Fibroblast of mammary gland (primary cell): ENCODE data around the gene SFXN1.

Experiments used
- DNase-seq: peaks from one replicate; pipeline ENCODE4 v3.0.0-alpha.2; 2010; ENCODE audit warnings: low read depth
- H3K4me3 ChIP-seq: 2 replicates; pipeline ENCODE4 v1.5.1; 2011; ENCODE audit warnings: low read depth, mild to moderate bottlenecking, low read length, moderate library complexity; ENCODE audit not compliant: control insufficient read depth
- TF ChIP-seq, protein P1 (sequence below): conservative IDR thresholded peaks from 2 replicates; pipeline ENCODE4 v1.5.1; 2011; ENCODE audit warnings: low read depth, low read length, inconsistent platforms; ENCODE audit not compliant: control insufficient read depth, insufficient read depth

The SFXN1 gene

DNA sequence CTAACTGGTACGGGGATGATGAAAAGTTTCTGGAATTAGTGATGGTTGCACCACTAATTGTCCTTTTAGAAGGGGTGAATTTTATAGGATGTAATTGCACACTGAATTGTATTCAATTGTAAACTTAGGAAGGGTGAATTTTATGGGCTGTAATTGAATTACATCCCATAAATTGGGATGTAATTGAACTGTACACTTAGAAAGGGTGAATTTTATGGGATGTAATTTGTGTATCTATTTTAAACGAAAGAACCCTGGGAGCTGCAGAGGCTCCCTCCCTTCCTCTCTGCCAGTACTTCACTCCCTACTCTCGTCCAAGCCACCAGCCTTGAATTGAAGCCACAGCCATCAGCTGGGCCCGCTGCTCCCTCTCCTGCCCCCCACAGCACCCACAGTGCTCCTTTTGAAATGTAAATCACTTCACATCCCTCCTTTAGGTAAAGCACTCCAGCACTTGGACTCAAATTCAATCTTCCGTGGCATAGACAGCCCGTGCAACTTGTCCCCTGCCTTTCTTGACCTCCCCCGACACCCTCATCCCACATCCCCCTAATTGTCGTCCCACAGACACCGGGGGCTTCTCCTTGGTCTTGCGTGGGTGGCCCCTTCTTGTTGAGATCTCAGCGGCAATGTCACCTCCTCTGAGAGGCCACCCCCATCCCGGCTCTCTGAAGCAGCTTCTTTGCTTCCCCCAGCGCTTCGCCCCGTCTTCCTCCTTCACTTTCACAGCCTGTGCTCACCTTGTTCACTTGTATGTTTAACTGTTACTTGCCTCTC, 95.3 kb downstream of the SFXN1 start:
- no peak for DNase-seq
- TF ChIP-seq, protein P1, sequence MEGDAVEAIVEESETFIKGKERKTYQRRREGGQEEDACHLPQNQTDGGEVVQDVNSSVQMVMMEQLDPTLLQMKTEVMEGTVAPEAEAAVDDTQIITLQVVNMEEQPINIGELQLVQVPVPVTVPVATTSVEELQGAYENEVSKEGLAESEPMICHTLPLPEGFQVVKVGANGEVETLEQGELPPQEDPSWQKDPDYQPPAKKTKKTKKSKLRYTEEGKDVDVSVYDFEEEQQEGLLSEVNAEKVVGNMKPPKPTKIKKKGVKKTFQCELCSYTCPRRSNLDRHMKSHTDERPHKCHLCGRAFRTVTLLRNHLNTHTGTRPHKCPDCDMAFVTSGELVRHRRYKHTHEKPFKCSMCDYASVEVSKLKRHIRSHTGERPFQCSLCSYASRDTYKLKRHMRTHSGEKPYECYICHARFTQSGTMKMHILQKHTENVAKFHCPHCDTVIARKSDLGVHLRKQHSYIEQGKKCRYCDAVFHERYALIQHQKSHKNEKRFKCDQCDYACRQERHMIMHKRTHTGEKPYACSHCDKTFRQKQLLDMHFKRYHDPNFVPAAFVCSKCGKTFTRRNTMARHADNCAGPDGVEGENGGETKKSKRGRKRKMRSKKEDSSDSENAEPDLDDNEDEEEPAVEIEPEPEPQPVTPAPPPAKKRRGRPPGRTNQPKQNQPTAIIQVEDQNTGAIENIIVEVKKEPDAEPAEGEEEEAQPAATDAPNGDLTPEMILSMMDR: no peak
- H3K4me3 ChIP-seq: no peak overlapping the region

DNA sequence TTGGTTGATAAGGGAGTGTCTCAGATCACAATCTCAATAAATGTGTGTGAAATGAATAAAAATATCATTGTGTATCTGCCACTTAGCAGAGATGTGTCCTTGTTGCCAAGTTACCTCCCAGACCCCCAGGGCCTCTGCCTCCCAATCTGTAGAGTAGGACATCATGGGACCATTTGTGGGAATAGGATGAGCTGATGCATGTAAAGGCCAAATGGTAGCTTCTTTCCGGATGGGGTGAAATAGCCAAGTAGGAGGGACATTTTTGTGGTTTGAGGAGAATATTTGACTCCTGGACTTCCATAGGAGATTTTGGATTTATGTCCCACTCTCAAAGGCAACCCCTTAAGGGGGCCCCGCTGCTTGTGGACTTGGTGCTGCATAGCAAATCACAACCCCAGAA, 96.9 kb downstream of the SFXN1 start:
- TF ChIP-seq, protein P1: no peak
- no peak for DNase-seq
- H3K4me3 ChIP-seq: no peak overlapping the region

DNA sequence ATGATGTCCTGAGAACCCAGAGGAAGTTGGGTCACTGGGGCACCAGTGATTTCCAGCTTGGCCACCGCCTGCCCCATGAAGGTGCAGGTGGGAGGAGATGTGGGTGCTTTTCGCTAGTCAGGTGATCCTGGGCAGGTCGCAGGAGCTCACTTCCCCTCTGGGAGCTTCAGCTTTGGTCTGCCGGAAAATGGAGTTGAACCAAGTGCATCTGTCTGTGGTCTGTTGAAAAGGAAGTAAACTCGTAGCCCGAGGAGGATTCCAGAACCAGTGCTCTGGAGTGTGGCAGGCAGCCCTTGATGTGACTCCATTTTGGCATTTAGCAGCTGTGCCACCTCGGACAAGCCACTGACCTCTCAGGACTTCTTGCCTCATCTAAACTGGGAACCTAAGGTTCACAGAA, 97.7 kb downstream of the SFXN1 start:
- no peak for DNase-seq
- no peak overlapping the region for H3K4me3 ChIP-seq
- TF ChIP-seq, protein P1: no peak

DNA sequence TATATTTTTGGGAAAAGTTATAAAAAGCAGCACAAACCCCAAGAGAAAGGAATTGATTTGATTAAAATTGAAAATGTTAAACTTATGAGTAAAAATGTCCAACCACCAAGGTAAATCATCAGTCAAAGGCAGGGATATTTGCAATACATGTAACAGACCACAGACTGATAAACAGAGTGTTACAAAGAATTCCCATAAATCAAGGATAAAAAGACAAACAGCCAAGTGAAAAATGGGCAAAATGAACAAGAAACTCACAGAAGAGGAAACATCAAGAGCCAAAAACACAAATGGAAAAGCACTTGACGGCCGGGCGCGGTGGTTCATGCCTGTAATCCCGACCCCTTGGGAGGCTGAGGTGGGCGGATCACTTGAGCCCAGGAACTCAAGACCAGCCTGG, 98.2 kb downstream of the SFXN1 start:
- DNase-seq: no peak
- TF ChIP-seq, protein P1: no peak
- H3K4me3 ChIP-seq: no peak overlapping the region
